GM18526 (cell line): ENCODE measurements around the gene MFSD2A.

Source experiments
- POLR2A ChIP-seq: IDR thresholded peaks from 3 replicates; pipeline ENCODE4 v1.6.1; 2011; ENCODE audit not compliant: insufficient read length; ENCODE audit errors: extremely low read depth

MFSD2A gene

GRCh38 chr1:40014253-40014706 is 59.3 kb downstream of the MFSD2A start:
- TF ChIP-seq POLR2A: no peak

GRCh38 chr1:40014812-40015594 is 60.1 kb downstream of the MFSD2A start:
- no peak for TF ChIP-seq POLR2A

GRCh38 chr1:40017951-40018575 is 63.1 kb downstream of the MFSD2A start:
- no peak for TF ChIP-seq POLR2A
